H1 (cell line): ENCODE measurements around the gene THAP5. TPM values are rescaled to one million over a fixed set of nuclear protein-coding genes. Genes with fewer than 3 reads are reported as not detected.

Source experiments
- ATF3 ChIP-seq: IDR thresholded peaks from 2 replicates; pipeline ENCODE4 v1.6.1; 2011; ENCODE audit warnings: low read depth, mild to moderate bottlenecking, low read length; ENCODE audit not compliant: insufficient read depth
- CBX5 ChIP-seq: fragments of 300-800, 300-1000 bp; sonication (generic); IDR thresholded peaks from 2 replicates; pipeline ENCODE4 v1.7.1; 2016; ENCODE audit warnings: antibody characterized with exemption, low read length, low read depth
- CHD7 ChIP-seq: fragments of 300-600 bp; sonication (generic); IDR thresholded peaks from 2 replicates; pipeline ENCODE4 v1.7.1; 2012; ENCODE audit warnings: low read length, moderate library complexity, mild to moderate bottlenecking, inconsistent platforms; ENCODE audit not compliant: insufficient replicate concordance
- GABPA ChIP-seq: IDR thresholded peaks from 2 replicates; pipeline ENCODE4 v1.6.1; 2011; ENCODE audit warnings: mild to moderate bottlenecking, low read length, moderate library complexity, borderline replicate concordance; ENCODE audit not compliant: insufficient read depth
- GTF2F1 ChIP-seq: IDR thresholded peaks from 2 replicates; pipeline ENCODE4 v1.6.1; 2012; ENCODE audit warnings: low read depth, low read length, improper control_type of control experiment, borderline replicate concordance
- NANOG ChIP-seq: IDR thresholded peaks from 2 replicates; pipeline ENCODE4 v1.6.1; 2011; ENCODE audit warnings: low read length, low read depth, mild to moderate bottlenecking, inconsistent platforms; ENCODE audit not compliant: insufficient read depth, poor library complexity, severe bottlenecking
- TAF1 ChIP-seq: IDR thresholded peaks from 2 replicates; pipeline ENCODE4 v1.6.1; 2011; ENCODE audit warnings: mild to moderate bottlenecking, low read depth, low read length
- TAF7 ChIP-seq: optimal IDR thresholded peaks from 2 replicates; pipeline ENCODE3; 2011; ENCODE audit warnings: low read depth, mild to moderate bottlenecking, inconsistent platforms, low read length, moderate library complexity, borderline replicate concordance
- polyA plus RNA-seq, 7 experiments: library from polyadenylated mRNA; depleted of rRNA in 3 of 7; stranded (reverse) in 5 of 7; unstranded in 2 of 7; fragments of >200 nt in 5 of 7; fragments of 200-250 nt in 2 of 7; gene quantifications; 1 replicate in 5 of 7; 2 replicates in 1 of 7; 4 replicates in 1 of 7; pipeline versions ENCODE4 v1.2.1 to v1.2.3, GENCODE V29; 2011 to 2013; ENCODE audit warnings: missing spikeins in 2 of 7, mixed read lengths in 2 of 7
- total RNA-seq: library from RNA; stranded (reverse); fragmentation: NEBNext Ultra II Directional; extraction: Animal tissue kit (Norgen Biotek cat#: 25700); gene quantifications from 2 replicates; pipeline ENCODE4 v1.2.1, GENCODE V29; 2021

The THAP5 gene
- total and polyA plus RNA-seq, 2 of the 8 experiments (the other 6 are each of a cell fraction or from before 2014, with no cell fraction given), result 3.9 to 24.2 TPM

- TF ChIP-seq CHD7, result no peak
- TF ChIP-seq TAF7, result no peak
- TF ChIP-seq NANOG, result no peak
- TF ChIP-seq TAF1, result no peak
- no peak for TF ChIP-seq GABPA
- no peak for TF ChIP-seq ATF3
- TF ChIP-seq CBX5, result no peak
- TF ChIP-seq GTF2F1, result no peak
Measured at GRCh38 chr7:108600399-108600798, 30.9 kb upstream of the THAP5 start (continued).
